GM12872 (cell line): ENCODE measurements around the gene IL13RA2.

ENCODE experiments used
- CTCF ChIP-seq: IDR thresholded peaks from 3 replicates; pipeline ENCODE4 v1.5.1; 2011; ENCODE audit warnings: low read depth, mild to moderate bottlenecking, low read length, moderate library complexity; ENCODE audit not compliant: insufficient read depth

IL13RA2 gene

GRCh38 chrX:114999906-115000305 is 17.5 kb downstream of the IL13RA2 start:
- TF ChIP-seq CTCF: no peak

DNA sequence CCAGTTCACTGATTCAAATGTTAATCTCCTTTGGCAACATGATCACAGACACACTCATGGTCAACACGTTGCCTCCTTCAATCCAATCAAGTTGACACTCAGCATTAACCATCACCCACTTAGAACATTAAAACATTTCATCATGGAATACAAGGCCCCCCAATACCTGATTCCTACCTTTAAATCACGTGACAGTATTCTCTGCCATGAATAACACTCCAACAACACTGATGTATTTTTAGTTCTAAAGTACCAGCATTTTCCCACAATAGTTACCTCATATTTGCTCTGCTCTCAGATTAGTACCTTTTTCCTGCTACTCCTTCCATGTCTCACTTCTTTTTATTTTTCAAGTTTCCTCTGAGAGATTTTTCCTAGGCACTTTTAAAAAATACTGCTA is 19.6 kb downstream of the IL13RA2 start:
- TF ChIP-seq CTCF: no peak

DNA sequence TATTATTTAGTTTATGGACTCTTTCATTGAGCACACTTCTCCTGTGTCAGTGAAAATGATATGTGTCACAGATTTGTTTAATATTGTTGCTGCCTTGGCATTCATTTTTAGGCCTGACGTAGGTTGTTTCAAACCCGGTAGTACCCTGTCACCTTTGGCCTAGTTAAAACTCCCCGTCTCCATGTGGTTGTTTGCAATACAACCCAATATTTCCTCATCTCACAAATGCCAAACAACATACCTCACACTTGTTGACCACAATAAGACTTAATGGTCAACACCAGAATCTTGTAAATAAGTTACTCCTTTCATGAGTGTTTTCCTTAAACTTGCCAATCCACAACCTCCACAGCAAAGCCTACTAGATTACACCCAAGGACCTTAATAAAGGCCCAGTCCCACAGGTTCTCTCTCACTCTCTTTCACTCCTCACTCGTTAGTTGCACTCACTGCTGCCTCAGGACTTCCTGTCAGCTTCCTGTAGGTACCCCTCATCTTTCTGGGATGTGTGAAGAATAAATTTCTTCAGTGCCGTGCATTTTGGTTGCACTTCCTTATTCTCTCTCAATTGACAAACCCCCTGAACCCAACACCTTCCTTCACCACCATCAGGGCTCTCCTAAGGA is 31.3 kb downstream of the IL13RA2 start:
- TF ChIP-seq CTCF: no peak

DNA sequence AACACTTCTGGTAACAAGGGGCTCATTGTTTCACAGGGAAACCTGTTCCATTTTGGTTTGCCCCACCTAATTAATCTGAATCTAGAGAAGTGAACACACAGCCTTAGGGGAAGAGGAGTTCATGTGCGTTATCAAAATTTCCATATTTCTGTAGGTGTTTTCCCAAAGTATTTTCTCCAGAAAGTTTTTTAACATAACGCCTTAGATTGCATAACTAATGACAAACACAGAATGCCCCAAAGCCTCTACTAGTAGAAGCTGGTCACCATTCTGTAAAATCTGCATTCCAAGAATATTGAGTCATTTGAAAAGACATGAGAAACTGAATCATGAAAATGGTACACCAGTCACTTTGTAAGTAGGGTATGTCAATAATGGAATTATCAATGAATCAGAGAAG is 41.1 kb downstream of the IL13RA2 start:
- no peak for TF ChIP-seq CTCF

DNA sequence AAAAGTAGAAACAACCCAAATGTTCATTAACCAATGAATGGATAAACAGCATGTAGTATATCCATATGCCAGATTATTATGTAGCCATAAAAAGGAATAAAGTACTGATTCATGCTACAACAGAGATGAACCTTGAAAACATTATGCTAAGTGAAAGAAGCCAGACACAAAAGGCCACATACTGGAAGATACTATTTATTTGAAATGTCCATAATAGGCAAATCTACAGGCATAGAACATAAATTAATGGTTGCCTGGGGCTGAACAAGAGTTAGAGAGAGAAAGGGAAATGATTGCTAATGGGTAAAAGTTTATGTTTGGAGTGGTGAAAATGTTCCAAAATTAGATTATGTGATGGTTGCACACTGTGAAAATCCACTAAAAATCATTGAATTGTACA is 44.4 kb downstream of the IL13RA2 start:
- no peak for TF ChIP-seq CTCF

DNA sequence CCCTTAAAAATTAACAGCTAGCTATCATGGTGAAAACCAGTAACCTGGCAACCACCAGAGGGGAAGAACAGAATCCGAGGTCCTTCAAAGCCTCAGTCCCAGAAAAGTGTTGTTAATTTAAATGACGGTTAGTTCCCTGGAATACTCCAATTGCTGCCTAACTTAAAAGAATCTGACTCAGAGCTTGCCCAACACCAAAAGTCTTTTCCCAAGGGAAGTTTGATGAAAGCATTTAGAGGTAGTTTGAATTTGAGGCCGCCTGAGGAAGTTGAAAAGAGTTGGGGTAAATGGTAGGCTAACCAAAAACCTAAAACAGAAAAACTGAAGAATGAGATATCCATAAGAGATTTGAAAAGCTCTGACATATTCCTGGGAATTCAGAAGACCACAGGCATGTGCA is 46.6 kb downstream of the IL13RA2 start:
- TF ChIP-seq CTCF: no peak

DNA sequence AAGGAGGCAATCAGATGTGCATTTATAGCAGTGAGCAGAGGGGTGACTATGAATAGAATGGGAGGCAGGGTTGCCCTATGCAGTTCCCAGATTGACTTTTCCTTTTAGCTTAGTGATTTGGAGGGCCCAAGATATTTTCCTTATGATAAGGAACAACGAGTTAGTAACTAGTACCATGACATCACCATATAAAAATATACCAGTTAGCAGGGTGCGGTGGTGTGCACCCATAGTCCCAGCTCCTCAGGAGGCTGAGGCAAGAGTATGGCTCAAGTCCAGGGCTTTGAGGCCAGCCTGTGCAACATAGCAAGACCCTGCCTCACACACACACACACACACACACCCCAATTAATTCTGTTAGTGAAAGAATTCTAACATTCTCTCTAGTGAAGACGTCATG is 53.0 kb downstream of the IL13RA2 start:
- TF ChIP-seq CTCF: no peak
